Skeletal muscle tissue (tissue), 4 donors: Measurements from ENCODE around the gene MBNL2. TPM values are rescaled to one million over a fixed set of nuclear protein-coding genes. Genes with fewer than 3 reads are reported as not detected.

Source experiments
- H3K27ac ChIP-seq: one replicate; pipeline ENCODE4 v1.7.0; 2013; ENCODE audit warnings: mild to moderate bottlenecking, low read depth, low read length, inconsistent platforms
- H3K27me3 ChIP-seq, 3 donors: one replicate each; pipeline ENCODE4 v1.7.0; 2013; ENCODE audit warnings: low read length in 3 of 3; ENCODE audit not compliant: control insufficient read depth in 3 of 3, insufficient read depth in 3 of 3
- H3K36me3 ChIP-seq, 3 donors: one replicate each; pipeline ENCODE4 v1.7.0; 2013; ENCODE audit warnings: low read length in 3 of 3; ENCODE audit not compliant: control insufficient read depth in 3 of 3, insufficient read depth in 3 of 3
- H3K4me1 ChIP-seq, 3 donors: one replicate each; pipeline ENCODE4 v1.7.0; 2013; ENCODE audit warnings: low read length in 3 of 3, mild to moderate bottlenecking in 3 of 3; ENCODE audit not compliant: control insufficient read depth in 3 of 3, insufficient read depth in 3 of 3
- H3K4me3 ChIP-seq, 3 donors: one replicate each; pipeline ENCODE4 v1.7.0; 2013; ENCODE audit warnings: low read length in 3 of 3
- H3K9ac ChIP-seq, 3 donors: one replicate each; pipeline ENCODE4 v1.7.0; 2013; ENCODE audit warnings: low read length in 3 of 3, mild to moderate bottlenecking in 3 of 3, moderate library complexity in 2 of 3, low read depth in 1 of 3
- H3K9me3 ChIP-seq, 3 donors: one replicate each; pipeline ENCODE4 v1.7.0; 2013; ENCODE audit warnings: low read length in 3 of 3; ENCODE audit not compliant: control insufficient read depth in 3 of 3
- total RNA-seq: library from RNA; depleted of rRNA; stranded (reverse); fragments of >200 nt; gene quantifications from one replicate; pipeline ENCODE4 v1.2.3, GENCODE V29; 2014
- donor health status: Osteomylitis.

The MBNL2 gene
- total RNA-seq, 1 donor from 2014 or later, result 30.3 TPM

- H3K4me1 ChIP-seq, result peaks cover 61 to 63% (median 62%) of the 10 kb centered on the region in 3 donors
- peaks cover 0 to 3% (median 2%) of the 10 kb centered on the region in 3 donors for H3K36me3 ChIP-seq
- H3K9me3 ChIP-seq, result no peaks in the 10 kb centered on the region
- no peak overlapping the region for H3K4me3 ChIP-seq
- no peak overlapping the region for H3K27ac ChIP-seq
- H3K27me3 ChIP-seq, result no peaks in the 10 kb centered on the region
- no peak overlapping the region for H3K9ac ChIP-seq
Measured at GRCh38 chr13:97228850-97229521, 6.9 kb downstream of the MBNL2 start.

- H3K4me1 ChIP-seq, result peaks cover 61 to 67% (median 62%) of the 10 kb centered on the region in 3 donors
- no peaks in the 10 kb centered on the region for H3K9me3 ChIP-seq
- H3K27ac ChIP-seq, result no peak overlapping the region
- no peaks in the 10 kb centered on the region for H3K27me3 ChIP-seq
- H3K36me3 ChIP-seq, result peaks cover 0 to 3% (median 2%) of the 10 kb centered on the region in 3 donors
- no peak overlapping the region for H3K9ac ChIP-seq
- H3K4me3 ChIP-seq, result no peak overlapping the region
Measured at GRCh38 chr13:97229699-97230098, 7.6 kb downstream of the MBNL2 start.

GRCh38 chr13:97231118-97231828 is 9.1 kb downstream of the MBNL2 start:
- H3K4me1 ChIP-seq, result peaks cover 54 to 65% (median 58%) of the 10 kb centered on the region in 3 donors
- no peak overlapping the region for H3K27ac ChIP-seq

GRCh38 chr13:97231829-97232196 is 9.7 kb downstream of the MBNL2 start:
- Histone ChIP-seq H3K36me3 (peaks cover 0 to 3% (median 2%) of the 10 kb centered on the region in 3 donors), H3K4me1 (peaks cover 50 to 65% (median 54%) of the 10 kb centered on the region in 3 donors), H3K9me3 (no peaks in the 10 kb centered on the region), H3K27ac (no peak overlapping the region), H3K4me3 (no peak overlapping the region), H3K9ac (no peak overlapping the region), H3K27me3 (no peaks in the 10 kb centered on the region)

More at GRCh38 chr13:97231118-97231828, 9.1 kb downstream of the MBNL2 start:
- Histone ChIP-seq H3K36me3 (peaks cover 0 to 3% (median 2%) of the 10 kb centered on the region in 3 donors), H3K9me3 (no peaks in the 10 kb centered on the region), H3K4me3 (no peak overlapping the region), H3K27me3 (no peaks in the 10 kb centered on the region), H3K9ac (no peak overlapping the region)

- H3K9ac ChIP-seq, result no peak overlapping the region
- peaks cover 0 to 3% (median 2%) of the 10 kb centered on the region in 3 donors for H3K36me3 ChIP-seq
- no peak overlapping the region for H3K4me3 ChIP-seq
- no peaks in the 10 kb centered on the region for H3K9me3 ChIP-seq
- H3K27ac ChIP-seq, result no peak overlapping the region
- H3K4me1 ChIP-seq, result peaks cover 52 to 66% (median 59%) of the 10 kb centered on the region in 3 donors
- no peaks in the 10 kb centered on the region for H3K27me3 ChIP-seq
Measured at GRCh38 chr13:97233499-97233898, 11.4 kb downstream of the MBNL2 start.

GRCh38 chr13:97234236-97234635 is 12.1 kb downstream of the MBNL2 start:
- peaks cover 57 to 68% (median 63%) of the 10 kb centered on the region in 3 donors for H3K4me1 ChIP-seq
- H3K36me3 ChIP-seq, result peaks cover 0 to 3% (median 2%) of the 10 kb centered on the region in 3 donors
- H3K9me3 ChIP-seq, result no peaks in the 10 kb centered on the region
- no peak overlapping the region for H3K27ac ChIP-seq
- H3K4me3 ChIP-seq, result no peak overlapping the region
- no peaks in the 10 kb centered on the region for H3K27me3 ChIP-seq
- H3K9ac ChIP-seq, result no peak overlapping the region

- Histone ChIP-seq H3K27ac (no peak overlapping the region), H3K9me3 (no peaks in the 10 kb centered on the region), H3K27me3 (no peaks in the 10 kb centered on the region), H3K4me3 (no peak overlapping the region), H3K36me3 (peaks cover 0 to 3% (median 2%) of the 10 kb centered on the region in 3 donors), H3K4me1 (peaks cover 55 to 68% (median 65%) of the 10 kb centered on the region in 3 donors), H3K9ac (no peak overlapping the region)
Measured at GRCh38 chr13:97234742-97235141, 12.6 kb downstream of the MBNL2 start.

- Histone ChIP-seq H3K4me1 (peaks cover 56 to 70% (median 64%) of the 10 kb centered on the region in 3 donors), H3K9ac (no peak overlapping the region)
Measured at GRCh38 chr13:97235549-97236231, 13.6 kb downstream of the MBNL2 start.

GRCh38 chr13:97237388-97237787 is 15.3 kb downstream of the MBNL2 start:
- H3K4me3 ChIP-seq, result no peak overlapping the region
- H3K27ac ChIP-seq, result no peak overlapping the region
- peaks cover 60 to 75% (median 71%) of the 10 kb centered on the region in 3 donors for H3K4me1 ChIP-seq
- no peaks in the 10 kb centered on the region for H3K27me3 ChIP-seq
- H3K9ac ChIP-seq, result no peak overlapping the region
- no peaks in the 10 kb centered on the region for H3K36me3 ChIP-seq
- no peaks in the 10 kb centered on the region for H3K9me3 ChIP-seq

More at GRCh38 chr13:97235549-97236231, 13.6 kb downstream of the MBNL2 start:
- H3K4me3 ChIP-seq, result no peak overlapping the region
- H3K27me3 ChIP-seq, result no peaks in the 10 kb centered on the region
- no peaks in the 10 kb centered on the region for H3K9me3 ChIP-seq
- peaks cover 0 to 3% (median 2%) of the 10 kb centered on the region in 3 donors for H3K36me3 ChIP-seq
- peak overlapping the region; percentile 21 for H3K27ac ChIP-seq
